Gastroesophageal sphincter (tissue), 3 donors: ENCODE measurements around the gene STAT2.

Experiments
- CTCF ChIP-seq, 4 experiments: fragments of 200-600 bp in 2 of 4; fragments of 450-650 bp in 2 of 4; sonication (generic) in 1 of 4; IDR thresholded peaks; one replicate each; pipeline ENCODE4 v1.5.1; 2017 to 2019; ENCODE audit warnings: antibody characterized with exemption in 4 of 4, mild to moderate bottlenecking in 2 of 4, moderate library complexity in 2 of 4
- POLR2A ChIP-seq, 2 donors: fragments of 450-650 bp; IDR thresholded peaks; one replicate each; pipeline ENCODE4 v1.6.1; 2017; ENCODE audit warnings: antibody characterized with exemption in 2 of 2, mild to moderate bottlenecking in 2 of 2, moderate library complexity in 1 of 2

- TF ChIP-seq CTCF (IDR thresholded peaks at IDR 0.05), result no peak
- no peak for TF ChIP-seq POLR2A (IDR thresholded peaks at IDR 0.05)
These were observed 15.1 kb upstream of the STAT2 start for GRCh38 chr12:56374726-56375597.
